Activated CD4-positive, alpha-beta T cell treated with anti-CD3 and anti-CD28 coated beads, Interleukin-2, Interleukin-4, amounts not matched to agents 100 ng/mL and 50 ng/mL, durations not matched to agents 16 hours and 8 hours (primary cell): ENCODE measurements around the gene SLC19A2.
A peak's percentile ranks its signal among the peaks of the same experiment; 100 is the strongest.

Source experiments
- DNase-seq: peaks from one replicate; pipeline ENCODE4 v3.0.0-alpha.2; 2020; ENCODE audit warnings: low spot score

SLC19A2 gene

GRCh38 chr1:169474302-169474995 is 11.3 kb downstream of the SLC19A2 start:
- DNase-seq: no peak

- DNase-seq: no peak
Observed at GRCh38 chr1:169473347-169473746, 12.4 kb downstream of the SLC19A2 start.

GRCh38 chr1:169472738-169473137 is 13.0 kb downstream of the SLC19A2 start:
- no peak for DNase-seq

GRCh38 chr1:169468982-169469381 is 16.8 kb downstream of the SLC19A2 start:
- DNase-seq: no peak

- DNase-seq: peak; percentile 32
Observed at GRCh38 chr1:169466259-169467230, 19.2 kb downstream of the SLC19A2 start.

- no peak for DNase-seq
Observed at GRCh38 chr1:169465281-169465680, 20.5 kb downstream of the SLC19A2 start.

- DNase-seq: no peak
Observed at GRCh38 chr1:169462385-169462784, 23.4 kb downstream of the SLC19A2 start.

GRCh38 chr1:169461390-169462000 is 24.2 kb downstream of the SLC19A2 start:
- DNase-seq: peak; percentile 37

GRCh38 chr1:169460191-169460833 is 25.4 kb downstream of the SLC19A2 start:
- DNase-seq: peak; percentile 32

- no peak for DNase-seq
Observed at GRCh38 chr1:169457443-169457842, 28.3 kb downstream of the SLC19A2 start.

- DNase-seq: no peak
Observed at GRCh38 chr1:169456029-169456428, 29.7 kb downstream of the SLC19A2 start.

GRCh38 chr1:169452921-169453320 is 32.8 kb downstream of the SLC19A2 start:
- no peak for DNase-seq

- no peak for DNase-seq
Observed at GRCh38 chr1:169451218-169451824, 34.4 kb downstream of the SLC19A2 start.

GRCh38 chr1:169443923-169444322 is 41.8 kb downstream of the SLC19A2 start:
- DNase-seq: no peak

GRCh38 chr1:169427081-169427641 is 58.6 kb downstream of the SLC19A2 start, which contains the start of gene CCDC181:
TSS of gene CCDC181 (minus strand) at chr1:169427474. CDS start at chr1:169424927, 2,547 bp downstream.
- peak; percentile 69 for DNase-seq

- no peak for DNase-seq
Observed at GRCh38 chr1:169426174-169426705, 59.5 kb downstream of the SLC19A2 start.

- no peak for DNase-seq
Observed at GRCh38 chr1:169421309-169421708, 64.4 kb downstream of the SLC19A2 start.

GRCh38 chr1:169414952-169415351 is 70.8 kb downstream of the SLC19A2 start:
- DNase-seq: no peak
